Activated CD8-positive, alpha-beta memory T cell treated with anti-CD3 and anti-CD28 coated beads for 48 hours (primary cell): ENCODE measurements around the gene CCDC152.
A peak's percentile ranks its signal among the peaks of the same experiment; 100 is the strongest.
"Not testable (repeated sequence)": the region's sequence is repeated elsewhere in the genome, so short reads cannot be mapped to it uniquely, and the experiment has no call there.

ENCODE experiments used
- DNase-seq, 3 experiments: peaks; one replicate each; pipeline ENCODE4 v3.0.0-alpha.2; 2020; ENCODE audit warnings: low read depth in 2 of 3, low spot score in 2 of 3

Gene CCDC152, protein sequence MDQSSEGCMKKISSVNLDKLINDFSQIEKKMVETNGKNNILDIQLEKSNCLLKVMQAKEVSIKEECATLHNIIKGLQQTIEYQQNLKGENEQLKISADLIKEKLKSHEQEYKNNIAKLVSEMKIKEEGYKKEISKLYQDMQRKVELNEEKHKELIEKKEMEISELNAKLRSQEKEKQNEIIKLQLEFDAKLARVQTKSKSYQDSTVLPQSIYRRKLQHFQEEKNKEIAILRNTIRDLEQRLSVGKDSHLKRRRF

DNA sequence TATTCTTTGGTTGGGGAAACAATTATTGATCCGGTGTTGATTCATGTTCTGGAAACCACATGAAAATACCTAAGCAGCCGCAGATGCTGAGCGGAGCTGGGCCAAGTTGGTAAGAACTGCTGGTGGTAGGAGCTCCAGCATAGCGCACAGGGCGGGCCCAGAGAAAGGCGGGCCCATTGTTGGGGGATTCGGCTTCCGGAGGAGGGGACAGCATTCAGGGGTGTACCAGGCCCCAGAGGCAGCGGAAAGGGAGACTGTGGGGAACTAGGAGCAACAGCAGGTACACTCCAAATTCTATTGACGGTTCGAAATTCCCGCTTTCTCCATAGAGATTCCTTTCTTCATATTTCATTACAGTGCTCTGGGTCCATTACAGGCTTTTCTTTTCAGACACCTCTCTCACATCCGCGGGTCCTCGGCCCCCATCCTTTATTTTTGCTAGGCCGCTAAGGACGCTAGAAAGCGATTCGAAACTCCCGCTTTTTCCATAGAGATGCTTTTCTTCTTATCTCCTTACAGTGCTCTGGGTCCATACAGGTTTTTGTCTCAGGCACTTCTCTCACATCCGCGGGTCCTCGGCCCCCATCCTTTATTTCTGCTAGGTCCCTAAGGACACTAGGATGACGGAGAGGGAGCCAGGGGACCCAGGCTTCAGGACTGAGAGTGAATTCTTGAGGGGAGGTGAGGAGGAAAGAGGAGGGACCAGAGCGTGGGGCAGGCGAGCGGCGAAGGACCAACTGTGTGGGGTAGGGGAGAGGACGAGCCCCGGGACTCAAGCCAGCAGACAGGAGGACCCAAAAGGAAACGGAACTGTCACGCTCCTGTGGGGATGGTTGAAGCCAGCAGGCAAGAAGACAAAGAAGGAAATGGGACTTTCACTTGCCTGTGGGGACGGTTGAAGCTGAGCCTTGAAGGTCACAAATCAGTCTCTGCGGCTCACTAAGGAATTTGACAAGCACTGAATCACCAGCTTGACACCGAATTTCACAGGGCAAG, at the start of gene CCDC152:
Gene CCDC152 (plus strand): TSS at position 213 of the 996 bp plus-strand sequence. CDS start 2,304 bp downstream, outside the sequence.
- peak; percentile 27 to 43 (median 40) for DNase-seq

DNA sequence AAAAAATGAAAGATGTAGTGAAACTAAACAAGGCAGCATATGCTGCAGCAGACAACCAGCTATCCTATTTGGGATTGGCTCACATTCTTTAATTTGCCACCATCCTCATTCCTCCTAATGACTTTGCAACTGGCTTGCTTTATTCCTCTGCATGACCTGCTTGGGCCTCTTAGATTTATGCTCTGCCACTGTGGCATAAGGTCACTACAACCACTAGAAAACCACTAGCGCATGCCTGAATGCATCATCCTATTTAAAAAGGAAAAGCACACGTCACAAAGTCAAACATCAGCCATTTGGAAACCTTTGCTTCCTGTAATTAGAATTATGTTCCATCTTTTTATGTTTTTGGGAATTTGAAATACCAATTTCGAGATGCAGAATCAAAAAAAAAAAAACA, 40.8 kb upstream of the CCDC152 start:
- DNase-seq = no peak

DNA sequence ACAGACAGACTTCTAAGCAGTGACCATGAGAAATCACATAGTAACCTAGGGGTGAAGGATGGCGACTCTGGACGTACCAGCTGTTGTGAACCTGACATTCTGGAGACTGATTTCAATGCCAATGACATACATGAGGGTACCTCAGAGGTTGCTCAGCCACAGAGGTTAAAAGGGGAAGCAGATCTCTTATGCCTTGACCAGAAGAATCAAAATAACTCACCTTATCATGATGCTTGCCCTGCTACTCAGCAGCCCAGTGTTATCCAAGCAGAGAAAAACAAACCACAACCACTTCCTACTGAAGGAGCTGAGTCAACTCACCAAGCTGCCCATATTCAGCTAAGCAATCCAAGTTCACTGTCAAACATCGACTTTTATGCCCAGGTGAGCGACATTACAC, 38.0 kb upstream of the CCDC152 start:
- DNase-seq = no peak

DNA sequence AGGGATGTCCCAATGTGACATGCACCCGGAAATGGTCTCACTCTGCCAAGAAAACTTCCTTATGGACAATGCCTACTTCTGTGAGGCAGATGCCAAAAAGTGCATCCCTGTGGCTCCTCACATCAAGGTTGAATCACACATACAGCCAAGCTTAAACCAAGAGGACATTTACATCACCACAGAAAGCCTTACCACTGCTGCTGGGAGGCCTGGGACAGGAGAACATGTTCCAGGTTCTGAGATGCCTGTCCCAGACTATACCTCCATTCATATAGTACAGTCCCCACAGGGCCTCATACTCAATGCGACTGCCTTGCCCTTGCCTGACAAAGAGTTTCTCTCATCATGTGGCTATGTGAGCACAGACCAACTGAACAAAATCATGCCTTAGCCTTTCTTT, 37.6 kb upstream of the CCDC152 start:
- no peak for DNase-seq

DNA sequence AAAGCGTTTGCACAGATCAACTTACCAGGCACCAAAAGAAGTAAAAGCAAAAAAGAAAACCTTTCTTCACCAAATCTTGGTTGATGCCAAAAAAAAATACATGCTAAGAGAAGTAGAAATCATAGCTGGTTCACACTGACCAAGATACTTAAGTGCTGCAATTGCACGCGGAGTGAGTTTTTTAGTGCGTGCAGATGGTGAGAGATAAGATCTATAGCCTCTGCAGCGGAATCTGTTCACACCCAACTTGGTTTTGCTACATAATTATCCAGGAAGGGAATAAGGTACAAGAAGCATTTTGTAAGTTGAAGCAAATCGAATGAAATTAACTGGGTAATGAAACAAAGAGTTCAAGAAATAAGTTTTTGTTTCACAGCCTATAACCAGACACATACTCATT, 36.4 kb upstream of the CCDC152 start:
- no peak for DNase-seq

DNA sequence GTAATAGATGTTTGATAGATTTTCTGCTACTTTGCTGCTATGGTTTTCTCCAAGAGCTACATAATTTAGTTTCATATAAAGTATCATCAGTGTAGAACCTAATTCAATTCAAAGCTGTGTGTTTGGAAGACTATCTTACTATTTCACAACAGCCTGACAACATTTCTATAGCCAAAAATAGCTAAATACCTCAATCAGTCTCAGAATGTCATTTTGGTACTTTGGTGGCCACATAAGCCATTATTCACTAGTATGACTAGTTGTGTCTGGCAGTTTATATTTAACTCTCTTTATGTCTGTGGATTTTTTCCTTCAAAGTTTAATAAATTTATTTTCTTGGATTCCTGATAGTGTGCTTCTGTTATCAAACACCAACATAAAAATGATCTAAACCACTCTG, 35.1 kb upstream of the CCDC152 start:
- no peak for DNase-seq

DNA sequence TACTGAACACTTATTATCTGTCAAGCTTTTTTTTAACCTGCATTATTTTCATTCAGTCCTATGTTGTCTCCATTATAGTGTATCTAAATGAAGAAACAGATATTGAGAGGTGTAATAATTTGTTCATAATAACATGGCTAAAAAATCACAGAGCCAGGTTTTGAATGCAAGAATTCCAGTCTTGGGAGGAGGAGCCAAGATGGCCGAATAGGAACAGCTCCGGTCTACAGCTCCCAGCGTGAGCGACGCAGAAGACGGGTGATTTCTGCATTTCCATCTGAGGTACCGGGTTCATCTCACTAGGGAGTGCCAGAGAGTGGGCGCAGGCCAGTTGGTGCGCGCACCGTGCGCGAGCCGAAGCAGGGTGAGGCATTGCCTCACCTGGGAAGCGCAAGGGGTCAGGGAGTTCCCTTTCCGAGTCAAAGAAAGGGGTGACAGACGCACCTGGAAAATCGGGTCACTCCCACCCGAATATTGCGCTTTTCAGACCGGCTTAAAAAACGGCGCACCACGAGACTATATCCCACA, 22.0 kb upstream of the CCDC152 start:
- not testable (repeated sequence) for DNase-seq

DNA sequence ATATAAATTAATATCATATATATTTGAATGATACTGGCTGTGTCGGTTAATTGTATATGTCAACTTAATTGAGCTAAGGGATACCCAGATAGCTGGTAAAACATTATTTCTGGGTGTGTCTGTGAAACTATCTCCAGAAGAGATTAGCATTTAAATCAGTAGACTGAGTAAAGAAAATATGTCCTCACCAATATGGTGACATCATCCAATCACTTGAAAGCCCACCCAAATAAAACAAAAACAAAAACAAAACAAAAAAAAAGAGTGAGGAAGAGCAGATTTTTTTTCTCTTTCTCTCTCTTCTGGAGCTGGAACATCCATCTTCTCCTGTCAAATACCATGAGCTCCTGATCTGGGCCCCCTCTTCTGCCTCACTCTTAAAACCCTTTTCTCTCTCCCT, 15.7 kb upstream of the CCDC152 start:
- no peak for DNase-seq

DNA sequence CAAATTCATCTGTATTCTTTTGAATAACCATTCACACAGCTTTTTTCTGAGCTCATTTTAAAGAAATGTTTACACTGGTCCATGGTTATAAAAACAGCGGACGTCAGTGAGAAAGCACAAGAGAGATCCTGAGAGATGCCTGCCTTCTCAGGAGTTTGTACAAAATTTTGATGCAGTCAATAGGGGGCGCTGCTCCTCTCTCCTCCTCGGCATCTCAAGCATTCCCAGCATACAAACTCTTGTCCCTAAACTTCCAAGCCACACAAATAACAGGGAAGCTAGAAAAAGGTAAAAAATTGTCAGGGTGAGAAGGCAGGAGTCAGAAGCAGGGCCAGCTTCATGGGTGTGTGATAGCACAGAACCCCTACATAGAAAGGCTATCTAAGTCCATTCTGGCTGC, 11.2 kb upstream of the CCDC152 start:
- no peak for DNase-seq

DNA sequence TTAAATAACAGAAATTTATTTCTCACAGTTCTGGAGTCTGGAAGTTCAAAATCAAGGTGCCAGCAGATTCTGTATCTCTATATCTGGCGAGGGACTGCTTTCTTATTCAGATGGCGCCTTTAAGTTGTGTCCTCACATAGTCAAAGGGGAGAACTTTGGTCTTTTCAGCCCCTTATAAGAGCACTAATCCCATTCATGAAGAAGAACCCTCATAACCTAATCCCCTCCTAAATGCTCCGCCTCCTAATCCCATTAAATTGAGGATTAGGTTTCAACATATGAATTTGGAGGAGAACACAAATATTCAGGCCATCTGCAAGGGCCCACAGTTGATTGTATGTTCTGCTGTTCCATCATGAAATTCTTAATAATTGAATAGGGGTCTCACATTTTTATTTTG, 10.8 kb upstream of the CCDC152 start:
- no peak for DNase-seq

DNA sequence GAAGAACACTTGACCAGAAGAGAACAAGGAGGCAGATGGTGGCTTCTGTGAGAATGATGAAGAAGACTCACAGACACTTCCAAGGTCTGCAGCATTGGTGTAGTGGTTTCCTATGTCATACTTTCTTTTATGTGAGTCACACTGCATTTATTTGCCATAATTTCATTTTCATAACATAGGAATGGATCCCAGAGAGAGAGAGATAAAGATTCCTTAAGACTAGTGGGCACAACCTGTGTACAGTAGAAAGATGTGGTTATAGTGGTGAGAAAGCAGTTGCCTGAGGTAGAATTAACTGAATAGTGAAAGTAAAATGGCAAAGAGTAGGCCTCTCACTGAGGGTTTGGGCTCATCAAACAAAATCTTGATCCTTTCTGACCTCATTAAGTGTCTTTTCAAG, 7.6 kb upstream of the CCDC152 start:
- no peak for DNase-seq

DNA sequence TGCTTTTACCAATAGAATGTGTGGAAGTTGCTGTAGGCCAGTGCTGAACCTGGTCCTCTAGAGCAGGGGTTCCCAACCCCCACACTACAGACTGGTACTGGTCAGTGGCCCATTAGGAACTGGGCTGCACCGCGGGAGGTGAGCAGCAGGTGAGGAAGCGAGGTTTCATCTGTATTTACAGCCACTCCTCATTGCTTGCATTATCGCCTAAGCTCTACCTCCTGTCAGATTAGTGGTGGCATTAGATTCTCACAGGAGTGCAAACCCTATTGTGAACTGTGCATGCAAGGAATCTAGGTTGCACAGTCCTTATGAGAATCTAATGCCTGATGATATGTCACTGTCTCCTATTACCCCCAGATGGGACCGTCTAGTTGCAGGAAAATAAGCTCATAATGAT, 6.1 kb upstream of the CCDC152 start:
- no peak for DNase-seq

DNA sequence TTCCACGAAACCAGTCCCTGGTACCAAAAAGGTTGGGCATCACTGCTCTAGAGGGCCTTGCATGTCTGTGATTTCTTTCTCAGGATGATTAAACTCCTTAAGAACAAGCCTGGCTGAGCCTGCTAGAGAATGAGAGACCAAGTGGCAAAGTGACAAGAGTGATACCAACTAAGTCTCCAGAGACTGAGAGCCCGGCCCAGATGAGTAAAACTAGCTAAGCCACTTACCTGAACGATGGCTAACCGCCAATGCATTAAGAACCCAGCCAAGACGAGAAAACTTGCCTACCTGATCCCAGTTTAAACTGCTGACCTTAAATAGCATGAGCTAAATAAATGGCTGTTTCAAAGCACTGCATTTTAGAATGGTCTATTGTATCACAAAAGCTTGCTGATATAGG, 5.6 kb upstream of the CCDC152 start:
- DNase-seq = no peak

DNA sequence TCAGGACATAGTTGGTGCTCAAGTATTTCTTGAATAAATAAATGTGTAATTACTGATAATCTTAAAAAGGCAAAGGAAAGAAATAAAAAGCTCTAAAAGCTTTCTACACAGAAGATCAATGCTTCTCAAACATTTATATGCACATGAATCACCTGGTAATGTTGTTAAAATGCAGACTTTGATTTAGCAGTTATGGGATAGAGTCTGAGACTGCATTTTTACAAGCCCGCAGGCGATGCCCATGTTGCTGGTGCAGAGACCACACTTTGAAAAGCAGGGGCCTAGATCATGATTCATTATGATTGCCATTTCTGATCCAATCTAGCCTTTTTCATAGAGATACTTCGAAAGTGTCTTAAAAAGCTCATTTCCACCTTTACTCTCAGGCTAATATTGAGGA, 3.5 kb upstream of the CCDC152 start:
- no peak for DNase-seq

DNA sequence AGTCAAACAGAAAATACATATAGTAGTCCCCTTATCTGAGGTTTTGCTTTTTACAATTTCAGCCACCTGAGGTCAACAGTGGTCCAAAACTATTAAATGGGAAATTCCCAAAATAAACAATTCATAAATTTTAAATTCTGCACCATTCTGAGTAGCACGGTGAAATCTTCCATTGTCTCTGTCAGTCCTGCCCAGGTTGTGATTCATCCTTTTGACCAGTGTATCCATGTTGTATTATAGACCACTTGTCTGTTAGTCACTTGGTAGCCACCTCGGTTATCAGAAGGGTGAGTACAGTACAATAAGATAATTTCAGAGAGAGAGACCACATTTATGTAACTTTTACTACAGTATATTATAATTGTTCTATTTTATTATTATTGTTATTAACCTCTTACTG, 2.8 kb downstream of the CCDC152 start:
- DNase-seq = no peak

DNA sequence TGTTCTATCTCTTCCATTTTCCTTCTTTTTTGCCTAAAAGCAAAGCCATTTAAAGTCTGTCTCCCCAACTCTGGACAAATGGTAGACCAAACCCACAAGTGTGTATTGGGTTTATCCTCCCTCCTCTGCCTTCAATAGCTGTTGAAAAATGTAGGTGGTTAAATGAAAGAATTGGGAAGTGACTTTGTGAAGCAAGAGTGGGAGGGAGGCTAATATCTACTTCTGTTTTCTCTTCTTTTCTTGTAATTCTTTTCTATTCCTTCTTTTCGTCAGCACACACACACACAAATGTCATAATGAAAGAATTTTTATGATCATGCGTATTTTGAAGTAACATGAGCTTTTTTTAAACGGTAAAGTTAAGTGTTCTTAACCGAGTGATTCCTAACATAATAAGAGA, 3.8 kb downstream of the CCDC152 start:
- DNase-seq = no peak

DNA sequence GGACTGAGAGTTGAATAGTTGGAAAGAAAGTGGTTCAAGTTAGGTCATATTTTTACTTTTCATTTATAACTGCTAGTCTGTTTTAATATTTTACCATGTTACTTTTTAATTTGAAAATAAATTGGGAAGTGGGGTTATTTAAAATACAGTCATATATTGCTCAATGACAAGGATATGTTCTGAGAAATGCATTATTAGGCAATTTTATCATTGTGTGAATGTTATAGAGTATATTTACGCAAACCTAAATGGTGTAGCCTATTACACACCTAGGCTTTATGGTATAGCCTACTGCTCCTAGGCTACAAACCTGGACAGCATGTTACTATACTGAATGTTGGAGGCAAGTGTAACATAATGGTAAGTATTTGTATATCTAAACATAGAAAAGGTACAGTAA, 5.2 kb downstream of the CCDC152 start:
- no peak for DNase-seq

DNA sequence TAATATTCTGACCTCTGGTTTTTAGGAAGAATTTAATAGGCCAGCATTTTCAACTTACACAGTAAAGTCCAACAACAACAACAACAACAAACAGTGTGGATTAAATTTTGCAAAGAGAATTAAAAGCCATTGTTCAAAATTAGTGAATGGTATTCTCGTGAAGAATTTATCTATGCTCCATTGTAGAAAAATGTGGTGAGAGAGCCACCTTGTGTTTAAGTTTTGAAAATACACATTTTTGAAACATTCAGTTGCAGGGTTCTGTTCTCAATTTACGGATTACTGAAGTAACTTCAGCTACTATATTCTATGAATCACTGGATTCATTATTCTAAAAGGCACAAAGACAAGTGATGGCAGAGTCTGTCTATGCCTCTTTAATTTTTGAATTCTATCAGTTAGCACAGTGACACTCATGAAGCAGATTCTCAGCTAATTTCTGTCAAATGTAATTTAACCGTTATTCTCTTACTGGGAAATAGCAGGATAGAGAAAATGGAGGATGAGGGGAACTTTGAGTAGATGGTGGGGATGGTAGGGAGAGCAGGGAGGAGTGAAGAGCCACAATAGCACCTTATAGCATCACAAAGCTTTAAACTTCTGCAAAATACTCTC, 11.0 kb downstream of the CCDC152 start:
- no peak for DNase-seq

DNA sequence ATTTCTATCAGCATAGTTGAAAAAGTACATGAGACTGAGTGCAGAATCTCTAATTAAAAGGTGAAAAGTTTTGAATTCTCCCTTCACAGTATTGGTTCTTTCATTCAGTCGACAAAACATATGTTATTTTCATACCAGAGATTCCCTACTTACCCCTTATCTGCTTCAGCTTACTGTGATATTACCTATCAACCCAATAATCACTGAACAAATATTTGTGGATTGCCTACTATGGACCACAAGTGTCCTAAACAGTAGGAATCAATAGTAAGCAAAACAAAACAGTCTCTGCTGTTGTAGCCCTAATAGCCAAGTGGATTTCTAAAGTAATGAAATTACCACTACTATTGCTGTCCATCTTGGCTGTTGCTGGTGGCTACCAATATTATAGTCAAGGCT, 11.5 kb downstream of the CCDC152 start:
- DNase-seq = no peak

DNA sequence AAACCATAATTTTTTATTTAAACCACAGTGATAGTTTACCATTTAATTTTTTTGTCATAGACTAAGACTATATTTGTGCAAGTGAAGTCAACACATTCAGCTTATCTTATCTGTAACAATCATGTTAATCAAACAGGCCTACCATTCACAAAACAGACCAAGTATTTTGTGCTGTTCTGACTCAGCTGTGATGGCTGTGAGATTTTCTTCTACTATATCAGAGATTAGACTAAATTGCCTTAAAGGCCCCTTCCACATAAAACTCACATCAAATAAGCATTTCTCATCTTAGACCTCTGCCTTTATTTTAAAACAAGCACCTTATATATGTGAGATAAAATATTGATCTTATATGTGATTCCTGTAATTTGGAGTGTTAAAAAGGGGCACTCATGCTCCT, 13.4 kb downstream of the CCDC152 start:
- DNase-seq = no peak

DNA sequence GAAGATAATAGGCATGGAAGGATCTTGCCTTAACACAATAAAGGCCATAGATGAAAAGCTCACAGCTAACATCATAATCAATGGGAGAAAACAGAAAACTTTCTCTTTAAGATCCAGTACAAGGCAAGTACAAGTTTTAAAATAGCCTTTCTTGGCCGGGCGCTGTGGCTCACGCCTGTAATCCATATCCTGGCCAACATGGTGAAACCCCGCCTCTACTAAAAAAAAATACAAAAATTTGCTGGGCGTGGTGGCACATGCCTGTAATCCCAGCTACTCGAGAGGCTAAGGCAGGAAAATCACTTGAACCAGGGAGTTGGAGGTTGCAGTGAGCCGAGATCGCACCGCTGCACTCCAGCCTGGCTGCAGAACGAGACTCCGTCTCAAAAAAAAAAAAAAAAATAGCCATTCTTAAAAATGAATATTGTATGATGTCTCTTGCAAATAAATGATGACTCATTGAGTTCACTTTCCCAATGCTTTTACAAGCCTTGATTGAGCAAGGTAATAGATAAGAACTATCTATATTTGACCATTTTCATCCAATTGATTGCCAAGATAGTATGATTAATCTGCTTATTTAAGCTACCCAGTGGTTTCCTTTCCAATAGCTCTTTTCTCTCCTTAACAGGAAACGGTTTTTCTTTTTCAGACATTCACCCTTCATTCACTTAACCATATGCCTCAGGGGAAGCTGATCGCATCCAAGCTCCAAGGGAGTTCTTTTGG, 15.8 kb downstream of the CCDC152 start:
- no peak for DNase-seq
